A549 (cell line): Measurements from ENCODE around the gene DIP2C.

Experiments used
- JUN ChIP-seq, 2 experiments: fragments of >200 bp; sonication (Bioruptor Twin); formaldehyde crosslinking; IDR thresholded peaks; 2 replicates in 1 of 2; 3 replicates in 1 of 2; pipeline ENCODE4 v1.6.1; 2016 to 2017
- TF ChIP-seq, protein P1 (sequence below): fragments of >200 bp; sonication (Bioruptor Twin); formaldehyde crosslinking; IDR thresholded peaks from 3 replicates; pipeline ENCODE4 v1.5.1; 2016
- TF ChIP-seq, protein P2 (sequence below): fragments of 250-450 bp; sonication (Bioruptor Pico); IDR thresholded peaks from 2 replicates; pipeline ENCODE4 v1.5.0; 2021; ENCODE audit warnings: mild to moderate bottlenecking, moderate library complexity, borderline replicate concordance

DNA sequence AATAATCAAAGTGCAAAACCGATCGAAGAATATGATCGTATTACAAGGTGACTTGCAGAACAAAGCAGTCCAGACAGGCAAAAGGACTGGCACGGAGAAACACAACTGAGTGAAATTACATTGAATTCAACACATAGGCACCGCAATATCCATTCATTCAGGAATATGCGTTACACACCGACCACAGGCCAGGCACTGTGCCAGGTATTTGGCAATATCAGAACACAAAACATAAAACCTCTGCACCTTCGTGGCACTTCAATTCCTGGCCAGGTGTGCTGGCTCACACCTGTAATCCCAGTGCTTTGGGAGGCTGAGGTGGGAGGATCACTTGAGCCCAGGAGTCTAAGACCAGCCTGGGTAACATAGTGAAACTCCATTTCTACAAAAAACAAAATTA is 187.9 kb downstream of the DIP2C start:
- TF ChIP-seq, protein P1, sequence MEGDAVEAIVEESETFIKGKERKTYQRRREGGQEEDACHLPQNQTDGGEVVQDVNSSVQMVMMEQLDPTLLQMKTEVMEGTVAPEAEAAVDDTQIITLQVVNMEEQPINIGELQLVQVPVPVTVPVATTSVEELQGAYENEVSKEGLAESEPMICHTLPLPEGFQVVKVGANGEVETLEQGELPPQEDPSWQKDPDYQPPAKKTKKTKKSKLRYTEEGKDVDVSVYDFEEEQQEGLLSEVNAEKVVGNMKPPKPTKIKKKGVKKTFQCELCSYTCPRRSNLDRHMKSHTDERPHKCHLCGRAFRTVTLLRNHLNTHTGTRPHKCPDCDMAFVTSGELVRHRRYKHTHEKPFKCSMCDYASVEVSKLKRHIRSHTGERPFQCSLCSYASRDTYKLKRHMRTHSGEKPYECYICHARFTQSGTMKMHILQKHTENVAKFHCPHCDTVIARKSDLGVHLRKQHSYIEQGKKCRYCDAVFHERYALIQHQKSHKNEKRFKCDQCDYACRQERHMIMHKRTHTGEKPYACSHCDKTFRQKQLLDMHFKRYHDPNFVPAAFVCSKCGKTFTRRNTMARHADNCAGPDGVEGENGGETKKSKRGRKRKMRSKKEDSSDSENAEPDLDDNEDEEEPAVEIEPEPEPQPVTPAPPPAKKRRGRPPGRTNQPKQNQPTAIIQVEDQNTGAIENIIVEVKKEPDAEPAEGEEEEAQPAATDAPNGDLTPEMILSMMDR, result no peak
- no peak for TF ChIP-seq JUN (IDR thresholded peaks at IDR 0.05)
- TF ChIP-seq, protein P2, sequence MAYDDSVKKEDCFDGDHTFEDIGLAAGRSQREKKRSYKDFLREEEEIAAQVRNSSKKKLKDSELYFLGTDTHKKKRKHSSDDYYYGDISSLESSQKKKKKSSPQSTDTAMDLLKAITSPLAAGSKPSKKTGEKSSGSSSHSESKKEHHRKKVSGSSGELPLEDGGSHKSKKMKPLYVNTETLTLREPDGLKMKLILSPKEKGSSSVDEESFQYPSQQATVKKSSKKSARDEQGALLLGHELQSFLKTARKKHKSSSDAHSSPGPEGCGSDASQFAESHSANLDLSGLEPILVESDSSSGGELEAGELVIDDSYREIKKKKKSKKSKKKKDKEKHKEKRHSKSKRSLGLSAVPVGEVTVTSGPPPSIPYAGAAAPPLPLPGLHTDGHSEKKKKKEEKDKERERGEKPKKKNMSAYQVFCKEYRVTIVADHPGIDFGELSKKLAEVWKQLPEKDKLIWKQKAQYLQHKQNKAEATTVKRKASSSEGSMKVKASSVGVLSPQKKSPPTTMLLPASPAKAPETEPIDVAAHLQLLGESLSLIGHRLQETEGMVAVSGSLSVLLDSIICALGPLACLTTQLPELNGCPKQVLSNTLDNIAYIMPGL (CRISPR knock-in tag), result no peak
